ENCODE results near the gene TBX20.
"Not testable (repeated sequence)": the region's sequence is repeated elsewhere in the genome, so short reads cannot be mapped to it uniquely, and the experiment has no call there.

TBX20 gene

DNA sequence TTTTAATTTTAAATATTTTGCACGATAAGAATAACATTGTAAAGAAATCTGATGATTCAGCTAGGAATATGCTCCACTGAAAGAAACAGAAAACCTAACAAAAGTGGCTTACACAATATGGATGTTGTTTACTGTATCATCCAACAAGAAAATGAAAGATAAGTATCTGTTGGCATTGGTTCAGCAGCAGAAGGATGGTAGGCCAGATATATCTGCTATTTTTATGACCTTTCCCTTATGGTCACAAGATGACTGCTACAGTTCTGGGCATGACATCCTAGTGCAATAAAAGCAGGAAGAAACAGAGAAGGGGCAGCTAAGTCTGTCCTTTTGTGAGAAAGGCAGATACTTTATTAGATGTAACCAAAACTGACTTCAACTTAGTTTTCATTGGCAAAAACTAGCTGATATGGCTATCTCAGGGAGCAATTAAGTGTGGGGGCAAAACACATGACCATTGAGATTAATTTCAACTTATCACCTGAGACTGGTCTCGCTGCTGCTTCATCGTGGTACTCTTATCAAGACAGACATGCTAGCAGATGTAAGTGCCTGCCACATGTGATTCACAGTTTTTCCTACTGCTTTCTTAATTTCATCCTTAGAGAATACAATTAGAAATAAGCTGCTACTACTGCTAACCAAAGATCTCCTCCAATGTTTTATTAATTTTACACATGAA lies 92.7 kb downstream of the TBX20 start:
- DNase-seq (ENCODE audit: low read depth in 3 of 3), result not testable (repeated sequence)

Data from stimulated activated CD4-positive, alpha-beta T cell treated with anti-CD3 and anti-CD28 coated beads, TNF-alpha, amount 100 ng/mL, for 4 hours (primary cell).